HK-2 (cell line): ENCODE data around the gene POGK.
A peak's percentile ranks its signal among the peaks of the same experiment; 100 is the strongest.

Experiments
- DNase-seq: peaks from one replicate; pipeline ENCODE4 v3.0.0-alpha.2; 2018; ENCODE audit not compliant: unreplicated experiment

Gene POGK

DNA sequence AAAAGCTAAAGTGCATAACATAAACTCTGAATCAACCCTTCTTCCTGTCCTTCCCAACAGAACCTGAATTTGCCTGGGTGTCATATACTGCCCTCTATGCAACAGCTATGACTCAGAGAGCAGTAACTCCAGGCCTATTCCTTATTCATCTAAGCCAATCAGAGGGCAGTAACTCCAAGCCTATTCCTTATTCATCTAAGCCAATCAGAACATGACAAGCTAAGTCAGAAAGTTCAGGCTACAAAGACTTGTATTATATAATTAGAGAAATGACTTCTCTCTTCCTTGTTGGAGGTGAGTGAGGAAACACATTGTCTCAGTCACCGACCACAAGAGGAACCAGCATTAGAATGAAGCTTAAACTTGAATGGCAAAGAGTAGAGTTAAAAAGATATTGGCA is 63.0 kb downstream of the POGK start:
- no peak for DNase-seq

DNA sequence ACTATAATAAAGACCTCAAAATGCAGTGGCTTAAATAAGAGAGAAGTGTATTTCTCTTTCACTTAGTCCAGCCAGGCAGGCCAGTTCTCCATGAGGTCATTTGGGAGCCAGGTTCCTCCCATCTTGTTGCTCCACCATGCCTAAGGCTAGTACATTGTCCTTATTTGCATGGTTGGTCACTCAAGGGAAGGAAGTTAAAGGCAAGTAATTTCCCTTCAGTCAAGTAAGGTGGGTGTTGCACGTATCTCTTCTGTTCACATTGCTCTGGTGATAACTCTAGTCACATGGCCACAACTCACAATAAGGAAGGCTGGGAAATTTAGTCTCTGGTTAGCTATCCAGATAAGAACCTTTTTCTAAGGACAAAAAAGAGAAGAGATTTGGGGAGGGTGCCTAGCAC is 64.0 kb downstream of the POGK start:
- DNase-seq, result no peak

DNA sequence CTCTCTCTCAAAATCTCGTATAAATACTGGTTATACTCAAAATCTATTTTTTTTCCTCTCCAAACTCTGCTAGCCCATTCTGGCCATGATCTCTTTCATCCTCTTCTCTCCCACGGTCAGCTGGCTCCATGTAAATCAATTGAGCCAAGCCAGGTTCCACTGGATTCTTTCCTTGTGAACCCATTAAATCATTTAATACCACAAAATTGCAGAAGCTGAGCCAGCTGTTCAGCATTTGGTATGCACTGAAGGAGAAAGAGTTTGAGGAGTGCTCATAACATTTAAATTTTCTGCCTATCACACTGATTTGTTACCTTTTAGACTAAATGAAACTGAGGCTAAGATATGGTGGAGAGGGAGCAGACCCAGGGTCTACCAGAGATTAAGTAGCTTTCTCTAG is 65.9 kb downstream of the POGK start:
- DNase-seq, result no peak

DNA sequence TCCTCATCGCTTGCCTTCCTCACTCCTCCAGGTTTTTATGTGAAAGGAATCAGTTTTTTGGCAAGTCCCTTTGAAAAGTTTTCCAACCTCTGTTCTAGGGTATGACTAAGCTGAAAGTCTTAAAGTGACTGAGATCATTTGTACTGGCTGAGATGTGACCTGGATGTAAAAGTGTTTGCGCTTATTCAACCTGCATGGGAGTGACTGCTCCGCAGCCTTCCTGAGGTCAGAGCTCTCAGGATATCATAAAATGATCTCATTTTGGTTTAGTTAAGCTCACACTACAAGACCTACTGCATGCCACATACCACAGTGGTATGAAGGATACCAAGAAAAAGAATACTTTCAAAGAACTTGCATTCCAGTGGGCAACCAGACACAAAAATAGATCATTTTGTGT is 66.6 kb downstream of the POGK start:
- peak; percentile 29 for DNase-seq
